HepG2 (cell line): ENCODE data around the gene TBC1D10B. TPM values are rescaled to one million over a fixed set of nuclear protein-coding genes. Genes with fewer than 3 reads are reported as not detected.
A peak's percentile ranks its signal among the peaks of the same experiment; 100 is the strongest.

ENCODE experiments used
- CHD2 ChIP-seq: IDR thresholded peaks from 2 replicates; pipeline ENCODE4 v1.6.1; 2011; ENCODE audit warnings: low read depth, low read length, improper control_type of control experiment
- CREM ChIP-seq, 2 experiments: sonication (generic) in 1 of 2; formaldehyde crosslinking in 1 of 2; IDR thresholded peaks; 2 replicates each; pipeline versions ENCODE4 v1.4.0 to v1.6.1; 2016 to 2020; ENCODE audit warnings: antibody characterized with exemption in 1 of 2, mild to moderate bottlenecking in 1 of 2, missing genetic modification reagents in 1 of 2
- DMAP1 ChIP-seq: IDR thresholded peaks from 2 replicates; pipeline ENCODE4 v1.6.1; 2016
- HCFC1 ChIP-seq: fragments of 150-350 bp; IDR thresholded peaks from 2 replicates; pipeline ENCODE4 v1.6.1; 2014; ENCODE audit warnings: low read depth, low read length
- IKZF1 ChIP-seq: fragments of 450-650 bp; IDR thresholded peaks from 2 replicates; pipeline ENCODE4 v1.7.1; 2016
- KAT2B ChIP-seq: fragments of 150-350 bp; IDR thresholded peaks from 2 replicates; pipeline ENCODE4 v1.6.1; 2014; ENCODE audit warnings: low read depth, low read length, borderline replicate concordance
- NFIB ChIP-seq: sonication (generic); formaldehyde crosslinking; IDR thresholded peaks from 2 replicates; pipeline ENCODE4 v1.9.0; 2021; ENCODE audit warnings: missing genetic modification reagents, mild to moderate bottlenecking, borderline replicate concordance
- POLR2G ChIP-seq: fragments of 200-400 bp; formaldehyde crosslinking; IDR thresholded peaks from 2 replicates; pipeline ENCODE4 v1.6.1; 2018; ENCODE audit warnings: mild to moderate bottlenecking, low read depth, low read length, moderate library complexity
- RARA ChIP-seq: IDR thresholded peaks from 2 replicates; pipeline ENCODE4 v1.6.1; 2016; ENCODE audit warnings: missing genetic modification reagents, missing compliant biosample characterization
- RFX5 ChIP-seq: IDR thresholded peaks from 2 replicates; pipeline ENCODE4 v1.6.1; 2011; ENCODE audit warnings: low read depth, low read length, improper control_type of control experiment
- ZFP82 ChIP-seq: sonication (generic); formaldehyde crosslinking; IDR thresholded peaks from 2 replicates; pipeline ENCODE4 v1.5.1; 2020; ENCODE audit warnings: mild to moderate bottlenecking, missing genetic modification reagents, borderline replicate concordance
- ZMYM3 ChIP-seq: sonication (generic); formaldehyde crosslinking; IDR thresholded peaks from 2 replicates; pipeline ENCODE4 v1.5.1; 2020; ENCODE audit warnings: mild to moderate bottlenecking, missing genetic modification reagents
- ZNF136 ChIP-seq: sonication (generic); formaldehyde crosslinking; IDR thresholded peaks from 2 replicates; pipeline ENCODE4 v1.8.1; 2022; ENCODE audit warnings: low read depth, mild to moderate bottlenecking, moderate library complexity, missing genetic modification reagents
- ZNF138 ChIP-seq: sonication (generic); formaldehyde crosslinking; IDR thresholded peaks from 2 replicates; pipeline ENCODE4 v1.5.0; 2020; ENCODE audit warnings: mild to moderate bottlenecking, low read depth, missing genetic modification reagents
- ZNF24 ChIP-seq: fragments of 450-650 bp; IDR thresholded peaks from 2 replicates; pipeline ENCODE4 v1.6.1; 2017; ENCODE audit warnings: antibody characterized with exemption, mild to moderate bottlenecking
- ZNF30 ChIP-seq: sonication (generic); formaldehyde crosslinking; IDR thresholded peaks from 2 replicates; pipeline ENCODE4 v1.5.0; 2020; ENCODE audit warnings: mild to moderate bottlenecking, missing genetic modification reagents
- ZNF33B ChIP-seq: sonication (generic); formaldehyde crosslinking; IDR thresholded peaks from 2 replicates; pipeline ENCODE4 v1.5.1; 2020; ENCODE audit warnings: mild to moderate bottlenecking, missing genetic modification reagents
- ZNF407 ChIP-seq: sonication (generic); formaldehyde crosslinking; IDR thresholded peaks from one replicate; pipeline ENCODE4 v1.5.1; 2020; ENCODE audit warnings: mild to moderate bottlenecking, missing genetic modification reagents; ENCODE audit errors: not compliant biosample characterization
- ZNF570 ChIP-seq: sonication (generic); formaldehyde crosslinking; IDR thresholded peaks from 2 replicates; pipeline ENCODE4 v1.4.0; 2020; ENCODE audit warnings: mild to moderate bottlenecking, missing genetic modification reagents, borderline replicate concordance
- ZNF614 ChIP-seq: IDR thresholded peaks from 2 replicates; pipeline ENCODE4 v1.6.1; 2018; ENCODE audit warnings: missing biosample characterization, missing genetic modification reagents, inconsistent platforms, borderline replicate concordance
- ZNF770 ChIP-seq: sonication (generic); formaldehyde crosslinking; IDR thresholded peaks from 2 replicates; pipeline ENCODE4 v1.5.0; 2020; ENCODE audit warnings: mild to moderate bottlenecking, missing genetic modification reagents
- polyA plus RNA-seq, 8 experiments: library from polyadenylated mRNA; depleted of rRNA in 3 of 8; stranded (reverse) in 7 of 8; unstranded in 1 of 8; fragments of >200 nt; fragmentation: Illumina TruSeq in 4 of 8; extraction: Trizol in 4 of 8; gene quantifications; 2 replicates each; pipeline versions ENCODE4 v1.2.1 to v1.2.3, GENCODE V29; 2011 to 2016; ENCODE audit warnings: low read depth in 4 of 8, missing spikeins in 1 of 8, mixed read lengths in 1 of 8; ENCODE audit not compliant: insufficient read depth in 1 of 8
- total RNA-seq, 5 experiments: library from RNA; depleted of rRNA; stranded (reverse); fragments of >200 nt; fragmentation: Illumina TruSeq; extraction: Trizol; gene quantifications; 2 replicates each; pipeline ENCODE4 v1.2.3, GENCODE V29; 2016; ENCODE audit warnings: low read depth in 1 of 5

Gene TBC1D10B
- total and polyA plus RNA-seq, 2 of the 13 experiments (the other 11 are each of a cell fraction or from before 2014, with no cell fraction given), result 15.7 to 24.8 TPM

GRCh38 chr16:30407102-30407803 lies 37.0 kb upstream of the TBC1D10B start, which contains the start of gene ZNF771 (continued):
- TF ChIP-seq ZNF136, result no peak; the same call in 1 of the 2 replicates
- peak; percentile 96 for TF ChIP-seq POLR2G
- no peak; the same call in 1 of the 2 replicates for TF ChIP-seq RFX5
- TF ChIP-seq ZNF614, result peak; percentile 53; the same call in 1 of the 2 replicates
- peak; percentile 19; the same call in 1 of the 2 replicates for TF ChIP-seq RARA (CRISPR knock-in tag)
- peak; percentile 26 for TF ChIP-seq ZNF138 (CRISPR knock-in tag)
- TF ChIP-seq ZNF407 (CRISPR knock-in tag), result peak; percentile 71
- no peak for TF ChIP-seq ZFP82 (CRISPR knock-in tag)
- TF ChIP-seq CREM (IDR thresholded peaks at IDR 0.05), result no peak
- no peak for TF ChIP-seq CREM (CRISPR knock-in tag; IDR thresholded peaks at IDR 0.05)
- peak; percentile 76; the same call in 1 of the 2 replicates for TF ChIP-seq ZNF570
- TF ChIP-seq HCFC1, result no peak
- peak; percentile 77 for TF ChIP-seq ZNF770 (CRISPR knock-in tag)
- TF ChIP-seq DMAP1 (CRISPR knock-in tag), result peak; percentile 99
- peak; percentile 26; the same call in 1 of the 2 replicates for TF ChIP-seq CHD2
- peak; percentile 59 for TF ChIP-seq ZMYM3
- TF ChIP-seq ZNF33B, result peak; percentile 83; the same call in 1 of the 2 replicates
- TF ChIP-seq KAT2B, result no peak
- TF ChIP-seq ZNF24, result no peak
- TF ChIP-seq IKZF1, result no peak
- TF ChIP-seq NFIB (CRISPR knock-in tag), result no peak
- no peak; the same call in 1 of the 2 replicates for TF ChIP-seq ZNF30
